ENCODE measurements around the gene DARS2. TPM values are rescaled to one million over a fixed set of nuclear protein-coding genes. Genes with fewer than 3 reads are reported as not detected.
"Not testable (repeated sequence)": the region's sequence is repeated elsewhere in the genome, so short reads cannot be mapped to it uniquely, and the experiment has no call there.

The DARS2 gene
- total RNA-seq, 4 donors from 2014 or later = 5.4 to 8.2 (median 7.1) TPM

DNA sequence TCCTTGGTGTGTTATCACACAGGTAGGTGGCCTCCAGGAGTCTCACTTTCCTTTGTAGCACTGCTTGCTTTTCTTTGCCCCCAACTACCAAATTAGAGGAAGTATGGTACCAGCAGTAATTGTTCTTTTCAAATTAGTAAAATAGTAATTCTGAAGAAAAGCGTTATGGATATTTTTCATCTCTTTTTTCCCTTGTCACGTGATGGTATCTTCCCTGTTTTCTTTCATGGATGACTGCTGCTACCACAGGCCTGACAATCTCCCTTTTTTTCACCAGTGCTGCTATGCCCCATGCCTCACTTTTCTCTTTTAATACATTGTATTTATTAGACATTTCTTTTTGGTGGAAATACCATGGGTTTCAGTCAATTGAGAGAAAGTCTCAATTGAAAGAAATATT is 47.0 kb downstream of the DARS2 start:
- DNase-seq (ENCODE audit: low spot score in 2 of 2) = no peak
- 41 to 90% methylated on average over 2 of the region's 2 CpGs for WGBS, 2 donors

DNA sequence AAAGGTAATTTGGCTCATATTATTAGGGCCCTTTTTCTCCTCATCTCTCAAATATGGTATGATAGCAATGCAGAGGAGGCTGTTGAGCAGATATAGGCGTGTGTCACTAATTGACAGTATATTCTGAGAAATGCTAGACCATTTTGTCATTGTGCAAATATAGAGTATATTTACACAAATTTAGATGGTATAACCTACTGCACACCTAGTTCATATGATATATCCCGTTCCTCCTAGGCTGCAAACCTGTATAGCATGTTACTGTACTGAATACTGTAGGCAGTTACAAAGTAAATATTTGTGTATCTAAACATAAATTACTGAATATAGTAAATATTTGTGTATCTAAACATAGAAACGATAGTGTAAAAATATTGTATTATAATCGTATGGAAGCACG is 52.3 kb downstream of the DARS2 start:
- intact Hi-C loops (cut with DNase I; ENCODE audit: low total_unique reads) = no loop called here
- DNase-seq (ENCODE audit: low spot score in 2 of 2) = no peak
- TF ChIP-seq POLR2A (IDR thresholded peaks at IDR 0.05) = no peak
- TF ChIP-seq, protein P1, sequence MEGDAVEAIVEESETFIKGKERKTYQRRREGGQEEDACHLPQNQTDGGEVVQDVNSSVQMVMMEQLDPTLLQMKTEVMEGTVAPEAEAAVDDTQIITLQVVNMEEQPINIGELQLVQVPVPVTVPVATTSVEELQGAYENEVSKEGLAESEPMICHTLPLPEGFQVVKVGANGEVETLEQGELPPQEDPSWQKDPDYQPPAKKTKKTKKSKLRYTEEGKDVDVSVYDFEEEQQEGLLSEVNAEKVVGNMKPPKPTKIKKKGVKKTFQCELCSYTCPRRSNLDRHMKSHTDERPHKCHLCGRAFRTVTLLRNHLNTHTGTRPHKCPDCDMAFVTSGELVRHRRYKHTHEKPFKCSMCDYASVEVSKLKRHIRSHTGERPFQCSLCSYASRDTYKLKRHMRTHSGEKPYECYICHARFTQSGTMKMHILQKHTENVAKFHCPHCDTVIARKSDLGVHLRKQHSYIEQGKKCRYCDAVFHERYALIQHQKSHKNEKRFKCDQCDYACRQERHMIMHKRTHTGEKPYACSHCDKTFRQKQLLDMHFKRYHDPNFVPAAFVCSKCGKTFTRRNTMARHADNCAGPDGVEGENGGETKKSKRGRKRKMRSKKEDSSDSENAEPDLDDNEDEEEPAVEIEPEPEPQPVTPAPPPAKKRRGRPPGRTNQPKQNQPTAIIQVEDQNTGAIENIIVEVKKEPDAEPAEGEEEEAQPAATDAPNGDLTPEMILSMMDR (IDR thresholded peaks at IDR 0.05) = no peak
- WGBS, 2 donors = 91 to 92% methylated on average over 5 of the region's 5 CpGs
- H3K4me3 ChIP-seq (ENCODE audit: low read depth, poor library complexity, severe bottlenecking) = no peak overlapping the region

More for the DNA sequence above, 47.0 kb downstream of the DARS2 start:
- H3K4me3 ChIP-seq (ENCODE audit: low read depth, poor library complexity, severe bottlenecking) = no peak overlapping the region
- intact Hi-C loops (cut with DNase I; ENCODE audit: low total_unique reads) = no loop called here
- TF ChIP-seq, protein P1 (IDR thresholded peaks at IDR 0.05) = no peak
- TF ChIP-seq POLR2A (IDR thresholded peaks at IDR 0.05) = no peak

DNA sequence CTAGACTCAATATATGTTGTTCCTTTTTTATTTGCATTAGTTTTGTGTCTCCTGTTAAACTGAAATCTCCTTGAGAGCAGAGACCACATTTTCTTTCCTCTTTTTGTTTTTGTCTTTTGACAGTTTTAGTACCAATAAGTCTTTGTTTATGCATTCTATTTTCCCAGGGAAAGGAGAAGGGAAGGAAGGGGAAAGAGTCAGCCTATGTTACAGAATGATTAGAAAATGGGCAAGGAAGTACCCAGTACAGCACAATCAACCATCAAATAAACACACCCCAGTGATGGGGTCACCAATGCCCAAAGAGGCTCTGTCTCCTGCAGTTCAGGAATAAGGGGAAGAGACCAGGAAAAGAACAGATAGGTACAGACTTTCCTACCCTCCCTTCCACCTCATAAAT is 53.8 kb downstream of the DARS2 start:
- intact Hi-C loops (cut with DNase I; ENCODE audit: low total_unique reads) = no loop called here
- no peak for TF ChIP-seq POLR2A (IDR thresholded peaks at IDR 0.05)
- TF ChIP-seq, protein P1 (IDR thresholded peaks at IDR 0.05) = no peak
- no peak overlapping the region for H3K4me3 ChIP-seq (ENCODE audit: low read depth, poor library complexity, severe bottlenecking)
- DNase-seq (ENCODE audit: low spot score in 2 of 2) = no peak

DNA sequence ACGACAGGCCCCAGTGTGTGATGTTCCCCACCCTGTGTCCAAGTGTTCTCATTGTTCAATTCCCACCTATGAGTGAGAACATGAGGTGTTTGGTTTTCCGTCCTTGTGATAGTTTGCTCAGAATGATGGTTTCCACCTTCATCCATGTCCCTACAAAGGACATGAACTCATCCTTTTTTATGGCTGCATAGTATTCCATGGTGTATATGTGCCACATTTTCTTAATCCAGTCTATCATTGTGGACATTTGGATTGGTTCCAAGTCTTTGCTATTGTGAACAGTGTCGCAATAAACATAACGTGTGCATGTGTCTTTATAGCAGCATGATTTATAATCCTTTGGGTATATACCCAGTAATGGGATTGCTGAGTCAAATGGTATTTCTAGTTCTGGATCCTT is 56.6 kb downstream of the DARS2 start:
- H3K4me3 ChIP-seq (ENCODE audit: low read depth, poor library complexity, severe bottlenecking); DNase-seq (ENCODE audit: low spot score in 2 of 2); intact Hi-C loops (cut with DNase I; ENCODE audit: low total_unique reads): not testable (repeated sequence)
- 86 to 89% methylated on average over 4 of the region's 4 CpGs for WGBS, 2 donors

DNA sequence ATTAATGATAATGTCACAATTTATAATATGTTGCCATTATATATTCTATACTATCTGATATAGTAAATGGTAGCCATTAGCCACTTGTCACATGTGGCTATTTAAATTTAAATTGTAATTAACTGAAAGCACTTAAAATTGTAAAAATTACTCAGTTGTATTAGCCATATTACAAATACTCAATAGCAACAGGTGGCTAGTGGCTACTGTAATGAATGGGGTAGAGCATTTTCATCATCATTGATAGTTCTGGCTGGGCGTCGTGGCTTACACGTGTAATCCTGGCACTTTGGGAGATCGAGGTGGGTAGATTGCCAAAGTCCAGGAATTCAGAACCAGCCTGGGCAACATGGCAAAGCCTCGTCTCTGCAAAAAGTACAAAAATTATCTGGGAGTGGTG is 60.2 kb downstream of the DARS2 start:
- intact Hi-C loops (cut with DNase I; ENCODE audit: low total_unique reads) = no loop called here
- TF ChIP-seq, protein P1 (IDR thresholded peaks at IDR 0.05) = no peak
- no peak for TF ChIP-seq POLR2A (IDR thresholded peaks at IDR 0.05)
- WGBS, 2 donors = 82 to 92% methylated on average over 5 of the region's 5 CpGs

DNA sequence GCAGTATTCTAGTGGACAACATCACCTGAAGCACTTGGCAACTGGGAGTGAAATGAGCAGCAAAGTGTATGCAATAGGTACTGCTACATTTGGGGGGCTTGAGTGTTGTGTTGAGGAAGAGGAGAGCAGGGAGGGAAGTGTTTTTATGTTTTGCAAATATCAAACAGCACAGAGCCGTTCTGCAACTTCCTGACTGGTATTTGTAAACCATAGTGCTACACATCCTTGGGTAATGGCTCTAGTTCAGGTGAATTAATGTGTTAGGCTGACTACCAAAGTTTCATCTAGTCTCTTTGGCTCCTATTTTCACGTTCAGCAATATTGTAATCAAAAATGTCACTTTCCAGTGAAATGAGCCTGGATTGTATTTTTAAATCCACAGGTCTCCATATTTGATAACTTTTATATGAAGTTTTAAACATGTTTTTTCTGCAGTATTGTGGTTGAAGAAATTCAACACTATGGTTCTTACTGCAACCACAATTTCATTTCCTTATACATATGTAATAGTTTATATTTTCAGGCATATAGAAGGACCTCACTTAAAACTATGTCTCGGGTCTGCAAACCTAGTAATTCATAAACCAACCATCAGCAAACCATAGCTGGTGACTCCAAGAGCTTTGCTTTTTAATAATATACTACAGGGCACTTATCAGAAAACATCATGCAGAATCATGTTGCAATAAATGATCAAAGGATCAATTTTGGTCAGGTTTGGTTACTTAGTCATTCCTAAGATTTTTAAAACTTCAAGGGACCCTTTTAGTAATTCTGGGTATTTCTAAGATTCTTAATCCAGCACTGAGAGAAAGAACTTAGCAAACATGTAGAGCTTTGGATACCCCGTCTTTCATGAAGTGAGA is 62.5 kb downstream of the DARS2 start:
- intact Hi-C loops (cut with DNase I; ENCODE audit: low total_unique reads) = no loop called here
- H3K4me3 ChIP-seq (ENCODE audit: low read depth, poor library complexity, severe bottlenecking) = no peak overlapping the region
- WGBS, 2 donors = 87 to 90% methylated on average over 4 of the region's 4 CpGs
- no peak for TF ChIP-seq POLR2A (IDR thresholded peaks at IDR 0.05)
- TF ChIP-seq, protein P1 (IDR thresholded peaks at IDR 0.05) = no peak
- no peak for DNase-seq (ENCODE audit: low spot score in 2 of 2)

More for the DNA sequence above, 60.2 kb downstream of the DARS2 start:
- no peak overlapping the region for H3K4me3 ChIP-seq (ENCODE audit: low read depth, poor library complexity, severe bottlenecking)
- DNase-seq (ENCODE audit: low spot score in 2 of 2) = no peak
